ENCODE data around the gene ME1.
"Not testable (repeated sequence)": the region's sequence is repeated elsewhere in the genome, so short reads cannot be mapped to it uniquely, and the experiment has no call there.

Gene ME1

DNA sequence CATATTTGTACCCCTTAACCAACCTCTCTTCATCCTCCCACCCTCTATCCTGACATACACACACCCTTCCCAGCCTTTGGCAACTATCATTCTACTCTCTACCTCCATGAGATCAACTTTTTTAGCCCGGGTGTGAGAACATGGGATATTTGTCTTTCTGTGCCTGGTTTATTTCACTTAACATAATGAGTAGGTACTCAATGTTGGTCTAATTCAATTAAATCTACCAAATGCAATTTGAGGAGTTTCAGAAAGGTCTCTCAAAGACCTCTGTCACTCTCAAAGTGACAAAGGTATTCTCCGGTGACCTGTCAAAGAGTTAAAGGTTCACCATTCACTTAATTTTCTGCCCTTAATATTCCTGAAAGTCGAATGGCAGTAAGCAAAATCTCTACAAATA lies 87.7 kb downstream of the ME1 start:
- no peak for DNase-seq

DNA sequence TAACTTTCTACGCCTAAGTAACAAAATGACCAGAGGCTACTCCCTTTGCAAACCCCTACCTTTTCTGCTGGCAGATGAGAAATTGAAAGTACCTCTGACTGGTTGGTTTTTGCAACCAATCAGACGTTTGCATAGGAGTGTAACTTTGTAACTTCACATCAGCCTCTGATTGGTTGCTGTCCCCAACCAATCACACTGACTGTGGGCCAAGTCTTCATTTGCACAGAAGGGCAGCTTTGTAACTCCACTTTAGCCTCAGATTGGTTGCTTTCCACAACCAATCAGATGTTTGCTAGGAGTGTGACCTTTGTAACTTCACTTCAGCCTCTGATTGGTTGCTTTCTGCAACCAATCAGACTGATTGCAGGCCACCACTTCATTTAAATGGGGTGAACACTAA lies 89.1 kb downstream of the ME1 start:
- DNase-seq: no peak

DNA sequence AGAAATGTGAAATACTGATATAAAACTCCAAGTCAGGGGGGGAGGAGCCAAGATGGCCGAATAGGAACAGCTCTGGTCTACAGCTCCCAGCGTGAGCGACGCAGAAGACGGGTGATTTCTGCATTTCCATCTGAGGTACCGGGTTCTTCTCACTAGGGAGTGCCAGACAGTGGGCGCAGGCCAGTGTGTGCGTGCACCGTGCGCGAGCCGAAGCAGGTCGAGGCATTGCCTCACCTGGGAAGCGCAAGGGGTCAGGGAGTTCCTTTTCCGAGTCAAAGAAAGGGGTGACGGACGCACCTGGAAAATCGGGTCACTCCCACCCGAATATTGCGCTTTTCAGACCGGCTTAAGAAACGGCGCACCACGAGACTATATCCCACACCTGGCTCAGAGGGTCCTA lies 96.9 kb downstream of the ME1 start:
- DNase-seq: not testable (repeated sequence)

DNA sequence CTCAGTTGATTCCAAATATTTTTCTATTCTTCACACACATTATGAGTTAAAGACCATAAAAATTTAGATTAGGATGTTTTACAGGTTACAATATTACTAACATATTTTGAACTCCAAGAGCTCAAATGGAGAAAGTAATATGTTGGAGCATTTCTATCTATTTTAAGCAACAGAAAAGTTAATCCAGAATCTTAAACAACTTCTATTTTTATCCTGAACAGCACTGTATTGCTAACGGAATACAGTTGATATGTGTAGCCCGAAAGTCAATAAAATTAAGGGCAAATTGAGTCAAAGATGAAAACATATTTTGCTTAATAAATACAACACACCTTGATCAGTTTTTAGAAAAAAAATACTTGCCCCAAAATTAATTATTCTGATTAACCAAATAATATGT lies 97.4 kb downstream of the ME1 start:
- no peak for DNase-seq

DNA sequence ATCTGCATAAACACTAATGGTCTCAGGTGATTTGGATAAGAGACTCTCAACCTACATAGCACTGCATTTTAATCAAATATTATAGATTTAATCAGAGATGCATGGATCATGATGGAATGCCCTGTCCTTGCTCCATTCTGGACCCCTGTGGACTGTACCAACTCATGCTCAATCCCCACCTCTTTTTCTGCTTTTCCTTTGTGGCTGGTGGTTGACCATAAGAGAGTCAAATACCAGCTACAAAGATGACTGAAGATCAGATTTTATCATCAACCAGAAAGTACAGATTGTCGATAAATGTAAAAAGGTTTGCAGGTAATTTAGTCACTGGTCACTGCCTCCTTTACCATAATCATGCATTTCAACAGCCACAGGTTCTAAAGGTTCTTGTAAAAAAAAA lies 116.2 kb downstream of the ME1 start:
- DNase-seq: no peak

DNA sequence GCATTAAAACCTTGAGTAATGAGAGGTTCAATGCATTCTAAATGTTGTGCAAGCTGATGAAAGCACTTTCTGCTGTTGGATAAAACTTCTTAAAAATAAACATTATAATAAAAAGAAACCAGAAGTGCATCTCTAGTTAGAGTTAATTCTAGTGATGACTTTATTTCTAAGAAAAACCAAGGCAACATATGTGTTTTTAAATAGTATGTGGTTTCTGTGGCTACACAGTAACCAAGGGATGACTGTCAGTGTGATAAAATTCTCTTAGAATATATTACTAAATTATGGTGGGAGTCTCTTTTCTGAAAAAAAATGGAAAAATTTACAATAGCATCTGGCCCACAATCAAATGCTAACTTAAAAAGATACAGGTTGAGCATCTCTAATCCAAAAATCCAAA lies 117.0 kb downstream of the ME1 start:
- no peak for DNase-seq

DNA sequence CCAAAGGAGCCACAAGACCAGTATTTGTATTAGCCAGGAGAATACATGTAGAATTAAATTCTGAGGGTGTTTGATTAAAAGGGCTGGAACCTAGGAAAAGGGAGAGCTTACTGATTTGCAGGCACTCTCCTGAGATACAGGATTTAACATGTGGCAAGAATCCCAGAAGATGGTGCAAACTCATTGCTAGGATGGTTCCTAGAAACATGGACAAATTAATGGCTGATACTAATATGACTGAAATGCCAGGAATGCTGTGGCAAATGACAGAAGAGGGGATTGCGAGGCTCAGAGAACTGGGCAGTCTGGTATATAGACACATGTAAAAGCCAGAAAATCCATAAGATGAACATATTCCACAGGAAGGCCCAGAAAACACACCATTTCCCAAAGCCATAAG lies 119.6 kb downstream of the ME1 start:
- DNase-seq: no peak

DNA sequence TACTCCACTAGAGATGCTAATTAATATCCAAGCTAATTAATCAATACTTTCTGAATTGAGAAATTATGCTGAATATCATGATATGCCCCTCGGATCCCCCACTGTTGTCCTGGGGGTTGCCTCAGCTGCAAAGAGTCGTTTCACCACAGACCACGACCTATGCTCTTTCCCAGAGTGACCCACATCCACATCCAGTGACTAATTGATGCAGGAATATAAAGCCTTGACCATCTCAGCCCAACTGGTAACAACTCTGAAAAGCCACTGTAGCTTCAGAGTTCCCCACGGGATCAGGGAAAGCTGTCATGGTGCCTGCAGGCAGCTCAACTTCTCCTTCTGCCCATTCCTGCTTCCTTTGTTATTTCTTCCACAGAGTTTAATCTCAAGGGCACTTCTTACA lies 120.8 kb downstream of the ME1 start:
- DNase-seq: no peak

DNA sequence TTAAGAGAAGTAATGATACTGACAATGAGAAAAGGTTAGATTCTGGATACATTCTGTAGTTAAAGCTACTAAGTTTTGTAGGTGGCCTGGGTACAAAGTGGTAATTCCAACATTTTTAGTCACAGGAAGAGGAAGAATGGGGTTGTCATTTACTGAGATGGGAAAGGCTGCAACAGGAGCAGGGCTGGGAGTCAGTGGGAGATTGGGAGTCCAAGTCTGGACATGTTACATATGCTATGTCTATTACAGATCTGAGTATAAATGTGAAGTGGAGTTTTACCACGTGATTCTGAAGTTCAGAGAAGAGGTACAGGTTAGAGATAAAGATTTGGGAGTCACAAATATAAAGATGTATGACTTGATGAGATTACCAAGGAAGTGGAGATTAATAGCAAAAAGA lies 121.5 kb downstream of the ME1 start:
- DNase-seq: no peak

DNA sequence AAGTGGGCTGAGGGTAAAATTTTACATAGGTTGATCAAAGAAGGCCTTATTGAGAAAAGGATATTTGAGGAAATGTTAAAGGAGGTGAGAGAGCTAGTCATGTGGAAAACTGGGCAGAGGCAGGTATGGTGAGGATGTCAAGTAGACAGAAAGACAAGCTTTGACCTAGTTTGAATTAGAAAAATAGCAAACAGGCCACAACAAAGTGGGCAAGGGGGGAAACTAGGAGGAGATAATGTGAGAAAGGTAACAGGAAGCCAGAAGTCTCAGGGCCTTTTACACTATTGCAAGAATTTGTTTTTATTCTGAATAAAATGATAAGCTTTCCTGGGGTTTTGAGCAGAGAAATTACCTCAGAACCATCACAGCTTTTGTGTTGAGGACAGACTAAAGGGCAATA lies 122.0 kb downstream of the ME1 start:
- DNase-seq: no peak

DNA sequence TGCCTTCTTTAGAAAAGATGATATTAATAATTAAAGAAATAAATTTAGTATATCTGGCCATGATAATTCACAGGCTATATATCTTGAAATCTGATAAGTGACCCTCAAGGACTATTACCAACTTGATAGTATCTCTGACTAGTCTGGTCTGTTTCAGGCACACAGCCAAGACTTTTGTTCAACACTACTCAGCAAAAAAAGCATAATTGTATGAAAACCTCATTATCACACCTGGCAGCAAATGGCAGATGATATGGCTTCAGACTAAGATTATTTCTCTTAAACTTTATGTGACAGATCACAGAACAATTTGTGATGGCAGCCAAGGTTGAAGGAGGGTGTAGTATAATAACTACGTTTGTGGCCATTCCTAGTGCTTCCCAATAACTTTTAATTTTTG lies 123.0 kb downstream of the ME1 start:
- no peak for DNase-seq

DNA sequence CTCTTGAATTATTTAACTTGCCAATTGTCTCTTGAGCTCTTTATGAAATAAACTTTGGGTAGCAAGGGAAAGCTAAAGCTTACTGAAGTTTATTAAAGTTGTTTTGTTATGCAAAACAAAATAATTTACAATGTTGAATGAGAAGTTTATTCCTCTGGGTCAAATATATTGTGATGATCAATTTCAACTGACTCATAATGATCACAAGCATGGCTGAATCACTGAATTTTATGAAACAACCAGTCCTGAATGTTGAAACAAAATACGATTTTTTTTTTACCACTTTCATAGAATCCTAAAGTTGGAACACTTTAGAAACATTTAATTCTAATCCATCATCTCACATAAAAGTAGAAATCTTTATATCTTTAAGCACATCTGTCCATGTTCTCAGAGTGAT lies 127.4 kb downstream of the ME1 start:
- no peak for DNase-seq

DNA sequence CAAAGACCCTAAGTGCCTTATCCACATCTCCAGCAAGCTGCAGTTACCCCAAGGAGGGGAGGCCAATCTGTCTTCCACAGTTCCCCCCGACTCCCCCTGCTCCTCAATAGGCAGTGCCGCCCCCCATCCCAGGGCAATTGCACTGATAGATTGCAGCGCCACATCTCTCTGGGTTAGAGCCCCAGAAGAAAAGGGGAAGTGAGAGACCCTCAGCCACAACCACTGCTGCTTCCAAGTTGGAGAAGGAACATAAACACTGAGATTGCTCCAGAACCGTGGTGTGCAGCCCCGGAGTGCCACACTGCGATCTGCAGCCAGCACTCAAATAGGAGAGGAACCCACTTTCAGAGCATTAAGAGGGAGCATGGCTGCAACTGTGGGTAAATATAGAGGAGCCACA lies 136.2 kb downstream of the ME1 start:
- DNase-seq: no peak

DNA sequence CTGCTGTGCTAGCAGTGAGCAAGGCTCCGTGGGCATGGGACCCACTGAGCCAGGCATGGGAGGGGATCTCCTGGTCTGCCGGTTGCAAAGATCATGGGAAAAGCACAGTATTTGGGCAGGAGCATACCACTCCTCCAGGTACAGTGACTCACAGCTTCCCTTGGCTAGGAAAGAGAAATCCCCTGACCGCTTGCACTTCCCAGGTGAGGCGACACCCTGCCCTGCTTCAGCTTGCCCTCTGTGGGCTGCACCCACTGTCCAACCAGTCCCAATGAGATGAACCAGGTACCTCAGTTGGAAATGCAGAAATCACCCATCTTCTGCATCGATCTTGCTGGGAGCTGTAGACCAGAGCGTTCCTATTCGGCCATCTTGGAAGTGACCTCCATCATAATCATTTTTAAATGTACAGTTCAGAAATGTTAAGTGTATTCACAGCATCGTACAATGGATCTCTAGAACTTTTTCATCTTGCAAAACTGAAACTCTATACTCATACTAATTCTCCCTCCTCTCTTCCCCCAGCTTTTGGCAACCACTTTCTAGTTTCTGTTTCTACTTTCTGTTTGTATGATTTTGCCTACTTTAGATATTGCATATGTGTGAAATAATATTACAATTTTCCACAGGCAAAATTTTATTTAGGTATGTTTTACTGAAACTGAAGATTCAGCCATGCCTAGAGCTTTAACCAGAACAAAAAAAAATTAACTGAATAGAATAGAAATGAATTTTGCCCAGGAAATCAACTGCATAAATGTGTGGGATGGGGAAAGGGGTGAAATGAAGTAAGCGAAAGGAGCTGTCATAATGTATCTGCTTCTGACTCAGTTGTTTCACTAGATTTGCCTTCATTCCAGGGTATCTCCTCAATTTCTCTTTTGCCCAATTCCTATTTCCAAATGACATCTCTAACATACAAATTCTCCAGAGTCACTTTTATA lies 137.7 kb downstream of the ME1 start:
- no peak for DNase-seq

DNA sequence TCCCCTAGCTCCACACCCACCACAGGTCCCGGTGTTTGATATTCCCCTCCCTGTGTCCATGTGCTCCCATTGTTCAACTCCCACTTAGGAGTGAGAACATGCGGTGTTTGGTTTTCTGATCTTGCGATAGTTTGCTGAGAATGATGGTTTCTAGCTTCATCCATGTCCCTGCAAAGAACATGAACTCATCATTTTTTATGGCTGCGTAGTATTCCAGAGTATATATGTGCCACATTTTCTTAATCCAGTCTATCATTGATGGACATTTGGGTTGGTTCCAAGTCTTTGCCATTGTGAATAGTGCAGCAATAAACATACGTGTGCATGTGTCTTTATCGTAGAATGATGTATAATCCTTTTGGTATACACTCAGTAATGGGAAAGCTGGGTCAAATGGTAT lies 143.6 kb downstream of the ME1 start:
- not testable (repeated sequence) for DNase-seq

DNA sequence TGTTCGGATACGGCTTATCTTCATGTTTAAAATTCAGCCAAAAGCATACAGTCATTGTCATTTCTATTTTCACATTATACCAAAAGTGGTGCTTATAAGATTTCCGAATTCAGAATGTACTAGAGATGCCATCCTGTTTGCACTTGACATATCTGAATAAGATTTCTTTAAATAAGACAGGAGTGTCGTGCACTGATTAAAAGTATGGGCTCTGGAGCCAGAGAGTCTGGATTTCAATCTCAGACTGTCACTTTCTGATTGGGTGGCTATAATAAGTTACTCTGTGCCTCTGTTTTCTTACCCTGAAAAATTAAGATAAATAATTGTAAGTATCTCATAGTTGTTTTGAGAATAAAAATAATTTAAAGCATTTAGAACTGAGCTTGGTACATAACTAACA lies 144.9 kb downstream of the ME1 start:
- no peak for DNase-seq

DNA sequence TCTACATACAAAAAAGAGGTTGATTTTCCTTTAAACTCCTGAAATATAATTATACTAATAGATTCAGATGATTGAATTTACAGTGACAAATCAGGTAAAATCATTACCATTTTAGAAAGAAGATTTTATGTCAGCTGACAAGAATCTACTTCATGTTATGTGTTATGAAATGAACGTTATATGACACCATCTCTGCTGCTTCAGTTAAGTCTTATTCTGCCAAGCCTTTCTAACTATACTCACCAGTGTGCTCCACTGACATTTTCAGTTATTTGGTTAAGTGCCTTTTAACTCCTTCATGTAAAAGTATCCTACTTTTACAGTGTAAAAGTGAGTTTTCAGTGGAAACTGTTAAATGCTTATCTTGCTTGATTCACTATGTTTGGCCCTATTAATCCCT lies 157.3 kb downstream of the ME1 start:
- DNase-seq: no peak

DNA sequence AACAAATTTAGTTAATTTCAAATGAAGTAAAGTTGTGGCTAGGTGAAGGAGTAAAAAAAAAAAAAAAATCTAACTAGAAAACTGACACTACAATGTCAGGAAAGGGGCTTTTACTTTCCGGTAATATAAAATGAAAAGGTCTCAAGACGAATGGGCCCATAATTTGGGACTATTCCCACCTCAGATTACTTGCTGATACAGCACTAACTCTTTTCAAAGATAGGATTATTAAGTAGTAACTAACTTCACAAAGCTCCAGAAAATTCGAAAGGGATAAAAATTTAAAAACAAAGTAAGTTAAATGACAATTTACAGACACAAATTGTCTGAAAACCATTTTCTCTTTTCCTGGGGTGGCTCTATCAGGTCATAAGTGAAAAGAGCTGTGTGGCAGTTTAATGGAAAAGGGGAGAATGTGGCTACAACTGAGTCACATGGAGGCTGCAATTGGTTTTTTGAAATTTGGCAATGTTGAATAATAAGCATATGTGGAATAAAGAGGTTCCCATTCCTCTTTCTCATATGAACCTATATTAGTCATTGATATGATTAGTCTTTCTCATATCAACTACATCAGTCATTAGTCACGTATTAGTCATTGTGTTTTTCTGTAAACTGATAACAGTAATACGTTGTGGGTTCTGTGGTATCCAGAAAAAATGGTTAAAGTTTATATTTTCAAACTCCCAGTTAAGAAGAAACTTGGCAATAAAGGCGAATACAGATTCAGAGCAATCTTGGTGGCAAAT lies 159.7 kb downstream of the ME1 start:
- DNase-seq: no peak

DNA sequence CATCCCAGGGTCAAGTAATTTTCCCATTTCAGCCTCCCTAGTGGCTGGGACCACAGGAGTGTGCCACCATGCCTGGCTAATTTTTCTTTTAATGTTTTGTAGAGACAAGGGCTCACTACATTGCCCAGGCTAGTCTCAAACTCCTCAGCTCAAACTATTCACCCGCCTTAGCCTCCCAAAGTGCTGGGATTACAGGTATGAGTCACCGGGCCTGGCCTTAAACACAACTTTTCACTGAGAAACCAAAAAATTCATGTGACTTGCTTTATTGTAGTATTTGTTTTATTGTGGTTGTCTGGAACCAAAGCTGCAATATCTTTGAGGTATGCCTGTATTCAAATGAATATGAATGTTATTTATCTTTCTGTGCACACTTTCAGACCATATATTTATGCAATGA lies 165.5 kb downstream of the ME1 start:
- DNase-seq: no peak

DNA sequence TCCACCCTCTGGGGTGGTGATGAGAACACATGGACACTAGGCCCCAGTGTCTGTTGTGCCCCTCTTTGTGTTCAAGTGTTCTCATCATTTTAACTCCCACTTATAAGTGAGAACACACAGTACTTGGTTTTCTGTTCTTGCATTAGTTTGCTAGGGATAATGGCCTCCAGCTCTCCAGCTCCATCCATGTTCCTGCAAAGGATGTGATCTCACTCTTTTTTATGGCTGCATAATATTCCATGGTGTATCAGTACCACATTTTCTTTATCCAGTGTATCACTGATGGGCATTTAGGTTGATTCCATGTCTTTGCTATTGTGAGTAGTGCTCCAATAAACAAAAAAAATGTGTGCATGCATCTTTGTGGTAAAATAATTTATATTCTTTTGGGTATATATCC lies 170.3 kb downstream of the ME1 start:
- DNase-seq: no peak

DNA sequence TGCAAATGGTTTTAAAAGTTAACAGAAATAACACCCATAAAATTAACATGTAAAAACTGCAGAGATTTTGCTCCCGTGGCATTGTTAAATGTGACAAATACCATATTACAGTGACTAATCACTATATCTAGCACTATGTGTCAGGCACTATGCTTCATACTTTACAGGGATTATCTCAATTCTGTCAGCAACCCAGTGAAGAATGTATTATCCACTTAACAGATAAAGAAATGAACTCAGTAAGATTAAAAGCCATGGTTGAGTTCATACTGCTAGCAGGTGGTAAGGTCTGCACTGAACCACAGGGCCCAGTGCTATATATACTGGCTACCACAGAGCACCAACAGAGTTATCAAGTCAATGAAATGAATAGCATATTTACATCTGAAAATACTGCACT lies 172.3 kb downstream of the ME1 start:
- no peak for DNase-seq

DNA sequence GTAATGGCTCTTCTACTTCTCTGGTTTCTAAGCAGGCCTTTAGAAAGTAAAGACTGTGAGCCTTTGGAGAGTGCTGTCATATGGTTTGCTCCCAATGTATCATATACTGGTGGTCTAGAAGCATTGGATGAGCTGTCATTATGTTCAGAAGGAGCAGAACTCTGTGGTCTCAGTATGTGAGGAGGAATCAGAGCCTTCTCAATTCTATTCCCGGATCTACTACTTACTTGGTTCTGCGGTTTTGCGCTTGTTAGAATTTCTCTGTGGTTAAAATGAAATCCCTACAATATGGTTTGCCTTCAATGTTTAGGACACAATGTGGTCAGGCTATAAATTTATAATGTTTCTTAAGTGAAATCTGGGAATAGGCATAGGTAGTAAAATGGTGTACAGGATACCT lies 173.1 kb downstream of the ME1 start:
- DNase-seq: no peak

DNA sequence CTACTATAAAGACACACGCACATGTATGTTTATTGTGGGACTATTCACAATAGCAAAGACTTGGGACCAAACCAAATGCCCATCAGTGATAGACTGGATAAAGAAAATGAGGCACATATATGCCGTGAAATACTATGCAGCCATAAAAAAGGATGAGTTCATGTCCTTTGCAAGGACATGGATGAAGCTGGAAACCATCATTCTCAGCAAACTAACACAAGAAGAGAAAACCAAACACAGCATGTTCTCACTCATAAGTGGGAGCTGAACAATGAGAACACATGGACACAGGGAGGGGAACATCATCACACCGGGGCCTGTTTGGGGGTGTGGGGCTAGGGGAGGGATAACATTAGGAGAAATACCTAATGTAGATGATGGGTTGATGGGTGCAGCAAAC lies 174.1 kb downstream of the ME1 start:
- DNase-seq: not testable (repeated sequence)

DNA sequence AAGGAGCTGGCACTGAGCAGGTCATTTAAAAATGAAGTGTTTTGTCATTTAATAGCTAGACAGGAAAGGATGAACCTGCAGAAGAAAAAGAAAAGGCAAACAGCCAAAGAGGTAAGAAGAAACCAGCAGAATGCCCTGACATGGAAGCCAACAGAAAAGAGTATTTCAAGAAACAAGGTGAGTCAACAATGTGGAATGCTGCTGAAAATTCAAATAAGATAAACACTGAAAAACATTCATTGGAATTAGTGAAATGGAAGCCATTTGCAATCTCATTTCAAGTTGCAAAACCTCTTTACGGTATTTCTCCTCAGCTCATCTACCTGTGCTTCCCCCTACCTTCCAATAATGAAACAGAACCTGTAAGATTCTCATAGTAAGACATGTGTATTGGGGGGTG lies 178.1 kb downstream of the ME1 start:
- DNase-seq: no peak

DNA sequence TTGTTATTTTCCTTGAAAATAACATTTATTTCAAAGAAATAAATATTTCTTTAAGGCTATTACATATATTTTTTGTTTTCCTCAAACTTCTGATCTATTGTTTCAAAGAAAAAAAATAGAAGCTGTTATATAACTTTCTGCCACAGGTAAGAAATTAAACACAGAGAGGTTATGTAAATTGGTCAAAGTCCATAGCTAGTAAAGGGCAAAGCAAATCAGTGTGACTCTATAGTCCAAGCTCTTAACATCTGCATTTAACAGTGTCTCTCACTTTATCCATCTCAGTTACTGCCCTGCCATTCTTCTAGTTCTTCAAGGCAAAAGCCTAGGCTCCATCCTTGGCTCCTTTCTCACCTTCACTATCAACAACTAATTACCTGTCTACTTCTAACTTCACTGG lies 180.6 kb downstream of the ME1 start:
- DNase-seq: no peak

Measured in activated naive CD4-positive, alpha-beta T cell treated with Interleukin-2 at 50 U/mL for 16 hours (primary cell).